ENCODE results near the gene DACT3. TPM values are rescaled to one million over a fixed set of nuclear protein-coding genes. Genes with fewer than 3 reads are reported as not detected.

Gene DACT3
- polyA plus RNA-seq, 1 experiment = 7.1 TPM

DNA sequence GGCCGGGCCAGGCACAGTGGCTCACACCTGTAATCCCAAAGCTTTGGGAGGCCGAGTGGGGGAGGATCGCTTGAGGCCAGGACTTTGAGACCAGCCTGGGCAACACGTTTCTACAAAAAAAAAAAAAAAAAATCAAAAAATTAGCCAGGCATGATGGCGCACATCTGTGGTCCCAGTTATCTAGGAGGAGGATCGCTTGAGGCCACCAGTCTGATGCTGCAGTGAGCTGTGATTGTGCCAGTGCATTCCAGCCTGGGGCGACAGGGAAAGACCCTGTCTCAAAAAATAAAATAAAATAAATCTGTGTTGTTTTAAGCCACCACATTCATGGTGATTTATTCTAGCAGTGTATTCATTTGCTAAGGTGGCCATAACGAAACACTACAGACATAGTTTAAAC is 4.1 kb upstream of the DACT3 start:
- ChIA-PET CTCF (interaction anchor here (11.4 kb wide), 1 partner anchor 54 kb away, joined by 347 read pairs; the partner anchor contains the start of gene CALM3), POLR2A (no interaction called here)
- H3K36me3 ChIP-seq (ENCODE audit: control insufficient read depth, insufficient read depth, low read length) = no peaks in the 10 kb centered on the region
- no peaks in the 10 kb centered on the region for H3K27me3 ChIP-seq (ENCODE audit: control insufficient read depth, insufficient read depth, low read length)
- no peak for DNase-seq (ENCODE audit: low read depth)
- TF ChIP-seq, protein P1, sequence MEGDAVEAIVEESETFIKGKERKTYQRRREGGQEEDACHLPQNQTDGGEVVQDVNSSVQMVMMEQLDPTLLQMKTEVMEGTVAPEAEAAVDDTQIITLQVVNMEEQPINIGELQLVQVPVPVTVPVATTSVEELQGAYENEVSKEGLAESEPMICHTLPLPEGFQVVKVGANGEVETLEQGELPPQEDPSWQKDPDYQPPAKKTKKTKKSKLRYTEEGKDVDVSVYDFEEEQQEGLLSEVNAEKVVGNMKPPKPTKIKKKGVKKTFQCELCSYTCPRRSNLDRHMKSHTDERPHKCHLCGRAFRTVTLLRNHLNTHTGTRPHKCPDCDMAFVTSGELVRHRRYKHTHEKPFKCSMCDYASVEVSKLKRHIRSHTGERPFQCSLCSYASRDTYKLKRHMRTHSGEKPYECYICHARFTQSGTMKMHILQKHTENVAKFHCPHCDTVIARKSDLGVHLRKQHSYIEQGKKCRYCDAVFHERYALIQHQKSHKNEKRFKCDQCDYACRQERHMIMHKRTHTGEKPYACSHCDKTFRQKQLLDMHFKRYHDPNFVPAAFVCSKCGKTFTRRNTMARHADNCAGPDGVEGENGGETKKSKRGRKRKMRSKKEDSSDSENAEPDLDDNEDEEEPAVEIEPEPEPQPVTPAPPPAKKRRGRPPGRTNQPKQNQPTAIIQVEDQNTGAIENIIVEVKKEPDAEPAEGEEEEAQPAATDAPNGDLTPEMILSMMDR (IDR thresholded peaks at IDR 0.05; ENCODE audit: insufficient read depth, low read depth, low read length) = no peak
- H3K4me3 ChIP-seq (ENCODE audit: low read depth, low read length) = no peak overlapping the region

DNA sequence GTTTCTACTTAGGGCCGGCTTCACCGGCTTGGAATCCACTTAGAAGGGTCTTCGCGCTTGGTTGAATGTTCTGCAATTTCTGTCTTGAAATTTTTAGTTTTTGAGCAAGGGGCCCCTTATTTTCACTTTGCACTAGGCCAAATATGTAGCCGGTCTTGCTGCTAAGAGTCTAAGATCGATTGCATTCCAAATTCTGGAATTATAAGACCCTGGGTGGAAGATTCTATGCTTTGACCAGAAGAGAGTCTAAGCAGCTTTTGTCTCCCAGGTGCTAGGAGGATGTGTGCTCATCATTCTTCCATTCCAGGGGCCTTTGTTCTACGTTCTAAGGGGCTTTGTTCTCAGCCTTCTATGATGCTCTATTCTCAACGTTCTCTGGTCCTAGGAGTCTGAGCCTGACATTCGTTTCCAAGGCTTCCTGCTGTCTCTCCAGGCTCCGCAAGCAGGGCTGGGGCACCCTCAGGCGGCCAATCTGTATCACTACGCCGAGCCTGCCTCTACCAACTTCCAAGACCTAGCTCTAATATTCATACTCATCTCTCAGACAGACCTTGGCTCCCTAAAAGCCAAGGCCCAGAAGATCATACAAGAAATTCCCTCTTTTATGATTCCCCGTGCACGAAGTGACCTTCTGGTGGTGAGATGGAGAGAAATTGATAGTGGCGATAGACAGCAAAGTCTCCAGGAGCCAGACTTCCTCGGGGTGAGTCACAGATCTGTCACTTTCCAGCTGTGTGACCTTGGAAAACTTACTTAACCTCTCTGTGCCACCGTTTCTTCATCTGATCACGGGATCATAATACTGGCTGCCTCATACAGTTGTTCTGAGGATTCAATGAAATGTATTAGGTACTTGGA is 982 bp upstream of the DACT3 start:
- peak overlapping the region; percentile 24 for H3K4me3 ChIP-seq (ENCODE audit: low read depth, low read length)
- TF ChIP-seq, protein P1 (IDR thresholded peaks at IDR 0.05; ENCODE audit: insufficient read depth, low read depth, low read length) = peak; percentile 95
- no peaks in the 10 kb centered on the region for H3K36me3 ChIP-seq (ENCODE audit: control insufficient read depth, insufficient read depth, low read length)
- no peaks in the 10 kb centered on the region for H3K27me3 ChIP-seq (ENCODE audit: control insufficient read depth, insufficient read depth, low read length)
- peak; percentile 39 for DNase-seq (ENCODE audit: low read depth)
- CTCF ChIA-PET = interaction anchor here (0.7 to 11.4 kb wide), 25 partner anchors 9 to 266 kb away, joined by 3 to 347 read pairs (median 4); partner anchors contain the start of genes CALM3, GNG8 and PTGIR
- POLR2A ChIA-PET = interaction anchor here (0.5 to 2.0 kb wide), 8 partner anchors 9 to 687 kb away, joined by 3 to 11 read pairs (median 6); partner anchors contain the start of genes DHX34 and PTGIR

DNA sequence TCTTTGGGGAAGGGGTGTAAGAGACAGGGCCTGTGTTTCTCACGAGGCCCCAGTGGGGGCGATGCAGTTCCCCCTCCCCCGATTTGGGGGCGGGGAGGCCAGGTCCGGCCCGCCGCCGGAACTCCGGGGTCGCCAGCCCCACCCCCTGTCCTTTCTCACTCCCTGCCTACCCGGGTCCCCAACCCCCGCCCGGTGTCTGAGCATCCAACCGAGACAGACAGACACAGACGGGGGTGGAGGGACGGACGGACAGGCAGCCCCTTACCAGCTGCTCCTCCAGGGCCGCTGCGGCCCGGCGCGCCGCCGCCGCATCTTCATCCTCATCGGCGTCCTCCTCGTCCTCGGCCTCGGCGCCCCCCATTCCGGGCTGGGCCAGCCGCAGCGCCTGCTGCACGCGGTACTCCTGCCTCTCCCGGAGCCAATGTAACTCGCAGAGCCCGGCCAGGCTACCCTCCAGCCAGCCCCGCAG is 397 bp downstream of the DACT3 start:
- TF ChIP-seq, protein P1 (IDR thresholded peaks at IDR 0.05; ENCODE audit: insufficient read depth, low read depth, low read length) = no peak
- H3K27me3 ChIP-seq (ENCODE audit: control insufficient read depth, insufficient read depth, low read length) = no peaks in the 10 kb centered on the region
- H3K36me3 ChIP-seq (ENCODE audit: control insufficient read depth, insufficient read depth, low read length) = no peaks in the 10 kb centered on the region
- peak overlapping the region; percentile 75 for H3K4me3 ChIP-seq (ENCODE audit: low read depth, low read length)
- CTCF ChIA-PET = interaction anchor here (1.1 to 11.4 kb wide), 12 partner anchors 13 to 265 kb away, joined by 3 to 347 read pairs (median 12); partner anchors contain the start of genes CALM3, GNG8 and PTGIR
- no peak for DNase-seq (ENCODE audit: low read depth)
- POLR2A ChIA-PET = interaction anchor here (0.6 to 2.0 kb wide), 5 partner anchors 29 to 169 kb away, joined by 3 to 17 read pairs (median 5); partner anchors contain the start of gene PTGIR

DNA sequence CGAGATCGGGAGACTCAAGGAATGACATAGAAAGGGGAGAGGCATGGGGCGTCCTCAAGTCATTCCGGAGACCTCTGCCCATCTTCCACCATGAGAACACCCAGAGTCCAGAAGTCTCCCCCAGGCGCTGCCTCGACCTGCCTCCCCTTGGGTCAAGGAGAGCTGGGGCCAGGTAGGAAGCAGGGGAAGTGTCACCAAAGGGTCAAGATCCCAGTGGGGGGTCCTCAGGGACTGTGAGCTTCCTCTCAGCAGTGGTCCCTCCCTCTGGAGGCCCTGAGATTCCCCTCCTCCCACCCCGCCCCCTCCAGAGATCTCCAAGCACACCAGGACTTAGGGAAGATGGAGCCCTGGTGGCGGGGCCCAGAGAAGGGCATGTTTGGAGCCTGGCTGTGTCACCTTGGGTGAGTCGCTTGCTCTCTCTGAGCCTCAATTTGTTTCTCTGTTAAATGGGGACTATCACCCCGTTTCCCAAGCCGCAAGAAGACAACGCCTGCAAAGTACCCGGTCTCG is 919 bp downstream of the DACT3 start:
- CTCF ChIA-PET = interaction anchor here (1.7 to 11.4 kb wide), 3 partner anchors 10 to 49 kb away, joined by 4 to 347 read pairs (median 5); partner anchors contain the start of gene CALM3
- H3K4me3 ChIP-seq (ENCODE audit: low read depth, low read length) = peak overlapping the region; percentile 75
- H3K27me3 ChIP-seq (ENCODE audit: control insufficient read depth, insufficient read depth, low read length) = no peaks in the 10 kb centered on the region
- TF ChIP-seq, protein P1 (IDR thresholded peaks at IDR 0.05; ENCODE audit: insufficient read depth, low read depth, low read length) = no peak
- DNase-seq (ENCODE audit: low read depth) = no peak
- POLR2A ChIA-PET = no interaction called here
- no peaks in the 10 kb centered on the region for H3K36me3 ChIP-seq (ENCODE audit: control insufficient read depth, insufficient read depth, low read length)
